ENCODE data around the gene IL25. TPM values are rescaled to one million over a fixed set of nuclear protein-coding genes. Genes with fewer than 3 reads are reported as not detected.

Gene IL25
- total RNA-seq, 1 donor from 2014 or later = not detected

DNA sequence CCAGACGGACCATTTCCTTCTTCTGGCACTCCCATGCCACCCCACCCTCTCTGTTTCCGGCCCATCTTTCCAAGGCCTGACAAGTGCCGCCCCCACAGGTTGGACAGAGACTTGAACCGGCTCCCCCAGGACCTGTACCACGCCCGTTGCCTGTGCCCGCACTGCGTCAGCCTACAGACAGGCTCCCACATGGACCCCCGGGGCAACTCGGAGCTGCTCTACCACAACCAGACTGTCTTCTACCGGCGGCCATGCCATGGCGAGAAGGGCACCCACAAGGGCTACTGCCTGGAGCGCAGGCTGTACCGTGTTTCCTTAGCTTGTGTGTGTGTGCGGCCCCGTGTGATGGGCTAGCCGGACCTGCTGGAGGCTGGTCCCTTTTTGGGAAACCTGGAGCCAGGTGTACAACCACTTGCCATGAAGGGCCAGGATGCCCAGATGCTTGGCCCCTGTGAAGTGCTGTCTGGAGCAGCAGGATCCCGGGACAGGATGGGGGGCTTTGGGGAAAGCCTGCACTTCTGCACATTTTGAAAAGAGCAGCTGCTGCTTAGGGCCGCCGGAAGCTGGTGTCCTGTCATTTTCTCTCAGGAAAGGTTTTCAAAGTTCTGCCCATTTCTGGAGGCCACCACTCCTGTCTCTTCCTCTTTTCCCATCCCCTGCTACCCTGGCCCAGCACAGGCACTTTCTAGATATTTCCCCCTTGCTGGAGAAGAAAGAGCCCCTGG lies 3.1 kb downstream of the IL25 start:
- intact Hi-C loops (cut with micrococcal nuclease) = no loop called here
- DNase-seq = no peak
- Mint-ChIP-seq H3K27ac (no peak overlapping the region), H3K4me3 (no peak overlapping the region), H3K36me3 (ENCODE audit: low read depth) (no peaks in the 10 kb centered on the region), H3K4me1 (no peaks in the 10 kb centered on the region), H3K9me3 (no peaks in the 10 kb centered on the region), H3K27me3 (peaks cover 4% of the 10 kb centered on the region)

DNA sequence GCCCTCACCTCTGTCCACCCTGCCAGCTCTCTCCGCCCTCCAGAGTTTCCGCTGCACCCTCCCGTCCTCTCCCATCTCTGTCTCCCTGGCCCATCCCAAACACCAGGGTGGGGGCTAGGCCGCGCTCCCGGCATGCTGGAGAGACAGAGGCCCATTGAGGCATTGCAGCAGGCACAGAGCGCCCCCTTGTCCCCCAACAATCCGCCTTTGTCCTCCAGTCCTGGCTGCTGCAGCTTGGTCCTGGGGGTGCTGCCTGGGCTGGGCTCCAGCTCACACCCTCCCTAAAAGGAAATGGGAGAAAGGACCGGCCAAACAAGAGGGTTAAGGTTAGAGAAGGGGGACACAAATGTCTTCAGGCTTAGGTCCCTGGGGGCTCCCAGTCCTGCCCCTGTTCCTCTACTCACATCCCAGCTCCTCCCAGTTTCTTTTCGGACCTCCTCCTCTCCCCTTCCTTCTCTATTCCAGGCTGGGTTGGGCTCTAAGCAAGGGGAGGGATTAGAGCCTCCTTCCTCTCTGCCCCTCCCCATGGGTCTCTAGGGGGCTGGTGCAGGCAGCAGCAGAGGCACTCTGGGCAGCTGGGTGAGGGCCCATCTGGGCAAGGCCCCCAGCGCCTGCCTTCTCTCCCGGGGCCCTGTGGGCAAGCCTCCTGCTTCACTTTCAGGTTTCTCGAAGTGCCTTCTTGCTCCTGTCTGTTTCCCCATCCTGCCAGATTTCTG lies 4.0 kb downstream of the IL25 start, which contains the start of gene CMTM5:
Gene CMTM5 (plus strand): TSS at position 565 of the 716 bp plus-strand sequence. CDS start 206 bp downstream, outside the sequence.
- no peak for DNase-seq
- Mint-ChIP-seq H3K27me3 (peaks cover 6% of the 10 kb centered on the region), H3K36me3 (ENCODE audit: low read depth) (no peaks in the 10 kb centered on the region), H3K4me3 (no peak within 1 kb of the TSS), H3K4me1 (no peaks in the 10 kb centered on the region), H3K27ac (no peak within 1 kb of the TSS), H3K9me3 (no peaks in the 10 kb centered on the region)
- intact Hi-C loops (cut with micrococcal nuclease) = no loop called here

DNA sequence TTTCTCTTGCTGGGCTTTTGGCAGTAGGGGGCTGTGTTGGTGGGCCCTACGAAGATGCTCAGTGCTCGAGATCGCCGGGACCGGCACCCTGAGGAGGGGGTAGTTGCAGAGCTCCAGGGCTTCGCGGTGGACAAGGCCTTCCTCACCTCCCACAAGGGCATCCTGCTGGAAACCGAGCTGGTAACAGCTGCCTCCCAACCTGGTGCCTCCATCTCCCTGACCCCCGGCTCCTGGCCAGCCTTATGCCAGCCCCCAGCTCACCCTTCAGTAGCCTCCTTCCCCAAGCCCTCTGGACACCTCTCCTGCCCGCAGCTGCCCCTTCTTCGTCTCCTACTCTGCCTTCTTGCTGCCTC lies 4.6 kb downstream of the IL25 start:
- Mint-ChIP-seq H3K4me1 (no peaks in the 10 kb centered on the region), H3K4me3 (no peak overlapping the region), H3K27ac (no peak overlapping the region)

GRCh38 chr14:23377573-23378563 lies 5.3 kb downstream of the IL25 start:
- H3K9me3 Mint-ChIP-seq = no peaks in the 10 kb centered on the region
- DNase-seq = no peak
- no peak overlapping the region for H3K27ac Mint-ChIP-seq

More for the DNA sequence above, 4.6 kb downstream of the IL25 start:
- Mint-ChIP-seq H3K36me3 (ENCODE audit: low read depth) (no peaks in the 10 kb centered on the region), H3K9me3 (no peaks in the 10 kb centered on the region), H3K27me3 (peaks cover 9% of the 10 kb centered on the region)
- no peak for DNase-seq
- intact Hi-C loops (cut with micrococcal nuclease) = no loop called here

DNA sequence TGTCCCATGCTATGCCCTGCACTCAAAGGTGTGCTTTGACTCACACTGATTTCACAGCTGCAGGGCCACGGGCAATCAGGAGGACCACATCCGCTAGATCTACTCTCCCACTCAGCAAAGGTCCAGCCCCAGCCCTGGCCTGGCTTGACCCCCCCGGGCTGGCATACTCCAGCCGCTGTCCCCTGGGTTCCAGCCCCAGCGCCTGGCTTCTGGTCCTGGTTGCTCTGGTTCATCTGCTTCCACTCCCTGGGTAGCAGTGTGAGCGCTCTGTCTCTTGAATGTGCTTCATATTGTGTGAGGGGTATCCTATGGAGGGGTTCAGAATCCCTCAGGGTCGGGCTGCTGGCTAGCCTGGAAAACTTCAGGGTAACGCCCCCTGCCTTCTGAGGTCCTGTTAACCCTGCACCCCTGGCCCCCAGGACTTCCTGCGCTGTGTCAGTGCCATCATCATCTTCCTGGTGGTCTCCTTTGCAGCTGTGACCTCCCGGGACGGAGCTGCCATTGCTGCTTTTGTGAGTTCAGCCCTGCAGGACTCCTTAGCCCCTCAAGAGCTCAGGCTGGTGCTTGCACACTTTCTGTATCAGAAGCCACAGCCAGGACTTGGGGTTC lies 6.1 kb downstream of the IL25 start:
- H3K4me3 Mint-ChIP-seq = no peak overlapping the region
- DNase-seq = no peak
- H3K27me3 Mint-ChIP-seq = peaks cover 10% of the 10 kb centered on the region
- H3K4me1 Mint-ChIP-seq = no peaks in the 10 kb centered on the region
- intact Hi-C loops (cut with micrococcal nuclease) = no loop called here
- no peaks in the 10 kb centered on the region for H3K36me3 Mint-ChIP-seq (ENCODE audit: low read depth)
- no peaks in the 10 kb centered on the region for H3K9me3 Mint-ChIP-seq
- no peak overlapping the region for H3K27ac Mint-ChIP-seq

More at GRCh38 chr14:23377573-23378563, 5.3 kb downstream of the IL25 start:
- Mint-ChIP-seq H3K27me3 (peaks cover 9% of the 10 kb centered on the region), H3K4me3 (no peak overlapping the region), H3K36me3 (ENCODE audit: low read depth) (no peaks in the 10 kb centered on the region), H3K4me1 (no peaks in the 10 kb centered on the region)
- intact Hi-C loops (cut with micrococcal nuclease) = no loop called here

GRCh38 chr14:23379366-23380196 lies 7.0 kb downstream of the IL25 start:
- peaks cover 10% of the 10 kb centered on the region for H3K27me3 Mint-ChIP-seq
- no peaks in the 10 kb centered on the region for H3K36me3 Mint-ChIP-seq (ENCODE audit: low read depth)
- H3K4me1 Mint-ChIP-seq = no peaks in the 10 kb centered on the region
- intact Hi-C loops (cut with micrococcal nuclease) = loop anchor here (1.0 to 2.0 kb wide), 3 partner anchors 51 to 259 kb away; no protein-coding TSS in a partner anchor
- no peak overlapping the region for H3K4me3 Mint-ChIP-seq
- H3K9me3 Mint-ChIP-seq = no peaks in the 10 kb centered on the region
- no peak overlapping the region for H3K27ac Mint-ChIP-seq
- DNase-seq = peak; percentile 90

GRCh38 chr14:23380197-23380914 lies 7.7 kb downstream of the IL25 start:
- no peak overlapping the region for H3K27ac Mint-ChIP-seq
- intact Hi-C loops (cut with micrococcal nuclease) = loop anchor here (1.0 to 2.0 kb wide), 3 partner anchors 52 to 260 kb away; no protein-coding TSS in a partner anchor
- H3K4me3 Mint-ChIP-seq = no peak overlapping the region
- DNase-seq = no peak
- peaks cover 10% of the 10 kb centered on the region for H3K27me3 Mint-ChIP-seq
- H3K36me3 Mint-ChIP-seq (ENCODE audit: low read depth) = no peaks in the 10 kb centered on the region
- no peaks in the 10 kb centered on the region for H3K4me1 Mint-ChIP-seq
- H3K9me3 Mint-ChIP-seq = no peaks in the 10 kb centered on the region

DNA sequence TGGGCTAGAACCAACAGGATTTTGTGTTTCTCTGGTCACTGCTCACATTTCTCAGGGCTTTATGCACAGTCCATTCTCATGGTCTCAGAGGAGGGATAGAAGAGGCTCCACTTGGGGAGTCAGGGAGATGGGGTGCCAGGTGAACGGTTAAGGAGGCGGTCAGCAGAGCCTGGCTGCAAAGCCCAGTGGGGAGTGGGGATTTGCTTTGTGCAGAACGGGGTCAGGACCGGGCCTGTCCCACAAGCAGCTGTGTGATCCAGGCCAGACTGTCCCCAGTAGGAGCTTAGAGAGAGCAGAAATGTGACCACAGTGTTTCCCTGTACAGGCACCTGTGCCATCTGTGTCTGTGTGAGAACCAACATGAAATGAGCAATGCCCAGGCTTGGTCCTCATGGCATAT lies 8.4 kb downstream of the IL25 start:
- Mint-ChIP-seq H3K4me3 (no peak overlapping the region), H3K4me1 (no peaks in the 10 kb centered on the region), H3K36me3 (ENCODE audit: low read depth) (no peaks in the 10 kb centered on the region), H3K27ac (no peak overlapping the region), H3K27me3 (peaks cover 10% of the 10 kb centered on the region), H3K9me3 (no peaks in the 10 kb centered on the region)
- no peak for DNase-seq
- intact Hi-C loops (cut with micrococcal nuclease) = loop anchor here (1.0 to 2.0 kb wide), 3 partner anchors 53 to 261 kb away; no protein-coding TSS in a partner anchor

GRCh38 chr14:23381871-23382270 lies 9.3 kb downstream of the IL25 start:
- DNase-seq = no peak
- no peaks in the 10 kb centered on the region for H3K36me3 Mint-ChIP-seq (ENCODE audit: low read depth)
- H3K9me3 Mint-ChIP-seq = no peaks in the 10 kb centered on the region
- no peak overlapping the region for H3K4me3 Mint-ChIP-seq
- H3K27ac Mint-ChIP-seq = no peak overlapping the region
- no peaks in the 10 kb centered on the region for H3K4me1 Mint-ChIP-seq
- intact Hi-C loops (cut with micrococcal nuclease) = loop anchor here (2.0 kb wide), 1 partner anchor 117 kb away; no protein-coding TSS in a partner anchor
- peaks cover 10% of the 10 kb centered on the region for H3K27me3 Mint-ChIP-seq

DNA sequence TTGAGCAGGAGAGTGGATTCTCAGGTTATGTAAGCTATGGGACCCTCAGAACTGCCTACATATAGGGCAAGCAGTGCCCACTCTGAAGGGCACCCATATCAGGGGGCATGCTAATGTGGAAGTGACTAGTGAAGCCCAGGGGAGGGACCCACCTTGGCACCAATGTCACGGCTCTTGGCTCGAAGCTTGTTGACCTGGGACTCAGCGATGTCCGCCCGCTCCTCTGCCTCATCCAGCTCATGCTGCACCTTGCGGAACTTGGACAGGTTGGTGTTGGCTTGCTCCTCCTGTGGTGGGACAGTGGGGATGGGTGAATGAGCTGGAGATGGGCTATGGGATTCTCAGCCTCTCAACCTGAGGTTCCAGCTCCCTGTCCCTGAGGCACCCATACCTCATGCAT lies 9.7 kb downstream of the IL25 start:
- intact Hi-C loops (cut with micrococcal nuclease) = no loop called here
- H3K4me3 Mint-ChIP-seq = no peak overlapping the region
- H3K27me3 Mint-ChIP-seq = peaks cover 10% of the 10 kb centered on the region
- H3K9me3 Mint-ChIP-seq = no peaks in the 10 kb centered on the region
- no peaks in the 10 kb centered on the region for H3K4me1 Mint-ChIP-seq
- H3K27ac Mint-ChIP-seq = no peak overlapping the region
- no peaks in the 10 kb centered on the region for H3K36me3 Mint-ChIP-seq (ENCODE audit: low read depth)
- DNase-seq = no peak

GRCh38 chr14:23382731-23383440 lies 10.3 kb downstream of the IL25 start:
- Mint-ChIP-seq H3K4me3 (no peak overlapping the region), H3K4me1 (no peaks in the 10 kb centered on the region), H3K9me3 (no peaks in the 10 kb centered on the region), H3K27ac (no peak overlapping the region), H3K27me3 (peaks cover 10% of the 10 kb centered on the region), H3K36me3 (ENCODE audit: low read depth) (no peaks in the 10 kb centered on the region)
- no peak for DNase-seq
- intact Hi-C loops (cut with micrococcal nuclease) = no loop called here
